GM13977 (cell line): Measurements from ENCODE around the gene KRT4.

Source experiments
- DNase-seq: peaks from one replicate; pipeline ENCODE4 v3.0.0; 2012; ENCODE audit warnings: low spot score
- CTCF ChIP-seq: IDR thresholded peaks from 2 replicates; pipeline ENCODE4 v1.5.1; 2012; ENCODE audit warnings: mild to moderate bottlenecking, control low read depth; ENCODE audit not compliant: insufficient read depth; ENCODE audit errors: extremely low read depth, missing control alignments
- in situ Hi-C: fragments of 300-500 bp; cut with MboI; formaldehyde crosslinking; loops from one replicate; pipeline ENCODE4 v1.12.0; 2022; ENCODE audit warnings: low sequenced_read_pairs, low pct_unique_long_range_greater_than_20kb, mixed read lengths, inconsistent platforms; ENCODE audit not compliant: unreplicated experiment

The KRT4 gene

GRCh38 chr12:52845946-52846345 lies 32.0 kb upstream of the KRT4 start:
- in situ Hi-C loops, result no loop called here
- no peak for TF ChIP-seq CTCF
- DNase-seq, result no peak

- in situ Hi-C loops, result no loop called here
- TF ChIP-seq CTCF, result no peak
- DNase-seq, result no peak
Measured at GRCh38 chr12:52844386-52844785, 30.5 kb upstream of the KRT4 start.

GRCh38 chr12:52839436-52840105 lies 25.7 kb upstream of the KRT4 start:
- in situ Hi-C loops, result no loop called here
- no peak for DNase-seq
- no peak for TF ChIP-seq CTCF

GRCh38 chr12:52838609-52839435 lies 24.9 kb upstream of the KRT4 start:
- no peak for DNase-seq
- in situ Hi-C loops, result no loop called here
- no peak for TF ChIP-seq CTCF

GRCh38 chr12:52837781-52838608 lies 24.1 kb upstream of the KRT4 start:
- in situ Hi-C loops, result no loop called here
- no peak for TF ChIP-seq CTCF
- DNase-seq, result no peak

GRCh38 chr12:52837413-52837741 lies 23.5 kb upstream of the KRT4 start:
- no peak for TF ChIP-seq CTCF
- DNase-seq, result no peak
- in situ Hi-C loops, result no loop called here
